Hepatocyte (in vitro differentiated cells): ENCODE data around the gene PALLD. TPM values are rescaled to one million over a fixed set of nuclear protein-coding genes. Genes with fewer than 3 reads are reported as not detected.

Experiments
- DNase-seq: peaks from one replicate; pipeline ENCODE4 v3.0.0-alpha.2; 2016; ENCODE audit warnings: low spot score
- H2AFZ ChIP-seq: fragments of 200-600 bp; sonication (generic); 2 replicates; pipeline ENCODE4 v1.6.0; 2016; ENCODE audit warnings: antibody characterized with exemption, mild to moderate bottlenecking
- H3K27ac ChIP-seq: fragments of 200-600 bp; sonication (generic); 2 replicates; pipeline ENCODE4 v1.5.1; 2016; ENCODE audit warnings: mild to moderate bottlenecking
- H3K27me3 ChIP-seq: fragments of 200-600 bp; sonication (generic); 2 replicates; pipeline ENCODE4 v1.6.1; 2016
- H3K36me3 ChIP-seq: fragments of 200-600 bp; sonication (generic); replicated peaks from 2 replicates; pipeline ENCODE4 v1.5.1; 2016; ENCODE audit warnings: low read depth; ENCODE audit not compliant: insufficient read depth
- H3K4me1 ChIP-seq: fragments of 200-600 bp; sonication (generic); 2 replicates; pipeline ENCODE4 v1.5.1; 2016; ENCODE audit warnings: mild to moderate bottlenecking, moderate library complexity; ENCODE audit not compliant: insufficient read depth
- H3K4me2 ChIP-seq: fragments of 200-600 bp; sonication (generic); 2 replicates; pipeline ENCODE4 v1.6.0; 2016
- H3K4me3 ChIP-seq: fragments of 200-600 bp; sonication (generic); 2 replicates; pipeline ENCODE4 v1.5.1; 2016; ENCODE audit warnings: mild to moderate bottlenecking
- H3K79me2 ChIP-seq: fragments of 200-600 bp; sonication (generic); 2 replicates; pipeline ENCODE4 v1.6.0; 2017; ENCODE audit warnings: mild to moderate bottlenecking
- H3K9me2 ChIP-seq: fragments of 200-600 bp; sonication (generic); replicated peaks from 2 replicates; pipeline ENCODE4 v1.6.0; 2017; ENCODE audit warnings: mild to moderate bottlenecking; ENCODE audit not compliant: insufficient read depth
- H3K9me3 ChIP-seq: fragments of 200-600 bp; sonication (generic); 2 replicates; pipeline ENCODE4 v1.5.1; 2016; ENCODE audit warnings: low read depth, mild to moderate bottlenecking
- H4K20me1 ChIP-seq: fragments of 200-600 bp; sonication (generic); 2 replicates; pipeline ENCODE4 v1.6.0; 2016; ENCODE audit warnings: mild to moderate bottlenecking; ENCODE audit not compliant: insufficient read depth, poor library complexity, severe bottlenecking
- EZH2 ChIP-seq: fragments of 200-600 bp; sonication (generic); IDR thresholded peaks from 2 replicates; pipeline ENCODE4 v1.6.1; 2016; ENCODE audit warnings: antibody characterized with exemption, mild to moderate bottlenecking, borderline replicate concordance
- EZH2phosphoT487 ChIP-seq: fragments of 200-600 bp; sonication (generic); IDR thresholded peaks from one replicate; pipeline ENCODE4 v1.6.1; 2018; ENCODE audit warnings: antibody characterized with exemption, mild to moderate bottlenecking, low read depth, moderate library complexity; ENCODE audit not compliant: unreplicated experiment, severe bottlenecking
- WGBS: methylation state at CpG from one replicate; pipeline ENCODE4 v1.1.6; 2016; ENCODE audit warnings: low lambda C conversion rate; ENCODE audit errors: missing lambda C conversion rate; 5-methylcytosine and 5-hydroxymethylcytosine counted together
- polyA plus RNA-seq: library from polyadenylated mRNA; unstranded; fragments of >200 nt; fragmentation: Nextera tagmentation; extraction: Ambion mirVana; gene quantifications from 2 replicates; pipeline ENCODE4 v1.2.1, GENCODE V29; 2016
- total RNA-seq: library from RNA; depleted of rRNA; stranded (reverse); fragments of >200 nt; gene quantifications from 2 replicates; pipeline ENCODE4 v1.2.3, GENCODE V29; 2014
- TF ChIP-seq, protein P1 (sequence below): fragments of 200-600 bp; sonication (generic); IDR thresholded peaks from 2 replicates; pipeline ENCODE4 v1.5.1; 2016; ENCODE audit warnings: antibody characterized with exemption, mild to moderate bottlenecking; ENCODE audit not compliant: poor library complexity

Gene PALLD
- total and polyA plus RNA-seq, 2 experiments from 2014 or later = 82.7 to 85.2 TPM

DNA sequence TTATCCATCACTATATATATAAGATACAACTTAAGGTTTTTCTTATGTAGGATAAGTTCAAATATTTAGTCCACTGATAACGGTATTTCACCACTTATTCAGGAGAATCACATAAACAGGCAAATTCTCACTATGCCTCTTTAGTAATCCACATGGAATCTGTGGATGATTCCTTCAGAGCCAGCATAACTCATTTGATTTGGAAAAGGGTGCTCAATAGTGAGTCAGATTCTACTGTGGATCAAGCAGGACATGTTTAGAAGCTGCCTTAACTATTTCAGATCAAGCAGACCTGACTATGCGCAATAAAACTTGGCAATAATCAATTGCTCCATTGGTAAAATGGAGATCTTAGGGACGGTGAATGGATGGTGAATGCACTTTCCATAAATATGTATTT is 329.1 kb downstream of the PALLD start:
- no peak overlapping the region for H3K27ac ChIP-seq
- H4K20me1 ChIP-seq = no peaks in the 10 kb centered on the region
- no peak overlapping the region for H2AFZ ChIP-seq
- no peak overlapping the region for H3K4me2 ChIP-seq
- DNase-seq = no peak
- H3K4me3 ChIP-seq = no peak overlapping the region
- no peaks in the 10 kb centered on the region for H3K27me3 ChIP-seq
- TF ChIP-seq, protein P1, sequence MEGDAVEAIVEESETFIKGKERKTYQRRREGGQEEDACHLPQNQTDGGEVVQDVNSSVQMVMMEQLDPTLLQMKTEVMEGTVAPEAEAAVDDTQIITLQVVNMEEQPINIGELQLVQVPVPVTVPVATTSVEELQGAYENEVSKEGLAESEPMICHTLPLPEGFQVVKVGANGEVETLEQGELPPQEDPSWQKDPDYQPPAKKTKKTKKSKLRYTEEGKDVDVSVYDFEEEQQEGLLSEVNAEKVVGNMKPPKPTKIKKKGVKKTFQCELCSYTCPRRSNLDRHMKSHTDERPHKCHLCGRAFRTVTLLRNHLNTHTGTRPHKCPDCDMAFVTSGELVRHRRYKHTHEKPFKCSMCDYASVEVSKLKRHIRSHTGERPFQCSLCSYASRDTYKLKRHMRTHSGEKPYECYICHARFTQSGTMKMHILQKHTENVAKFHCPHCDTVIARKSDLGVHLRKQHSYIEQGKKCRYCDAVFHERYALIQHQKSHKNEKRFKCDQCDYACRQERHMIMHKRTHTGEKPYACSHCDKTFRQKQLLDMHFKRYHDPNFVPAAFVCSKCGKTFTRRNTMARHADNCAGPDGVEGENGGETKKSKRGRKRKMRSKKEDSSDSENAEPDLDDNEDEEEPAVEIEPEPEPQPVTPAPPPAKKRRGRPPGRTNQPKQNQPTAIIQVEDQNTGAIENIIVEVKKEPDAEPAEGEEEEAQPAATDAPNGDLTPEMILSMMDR = no peak
- TF ChIP-seq EZH2 (no peak), EZH2phosphoT487 (no peak)
- WGBS = 88% methylated on average over 3 of the region's 3 CpGs
- no peaks in the 10 kb centered on the region for H3K9me2 ChIP-seq
- H3K9me3 ChIP-seq = no peaks in the 10 kb centered on the region
- no peaks in the 10 kb centered on the region for H3K36me3 ChIP-seq
- peaks cover 4% of the 10 kb centered on the region for H3K4me1 ChIP-seq
- H3K79me2 ChIP-seq = no peaks in the 10 kb centered on the region

DNA sequence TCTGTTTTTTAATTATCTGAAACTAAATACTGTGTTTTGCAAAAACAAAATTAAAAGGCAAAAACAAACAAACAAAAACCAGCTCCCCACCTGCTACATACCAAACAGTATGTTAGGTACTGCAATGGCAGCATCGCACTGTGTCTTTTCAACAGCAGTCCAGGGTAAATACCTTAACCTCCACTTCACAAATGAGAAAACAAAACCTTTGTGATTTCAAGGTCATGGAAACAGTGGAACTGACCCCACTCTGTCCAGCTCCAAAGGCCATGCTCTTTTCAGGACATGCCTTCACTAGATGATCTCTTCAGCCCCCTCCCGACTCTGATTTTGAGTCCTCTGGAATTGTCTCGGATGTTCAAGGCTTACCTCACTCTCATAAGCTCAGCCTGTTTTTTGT is 329.8 kb downstream of the PALLD start:
- Histone ChIP-seq H3K36me3 (no peaks in the 10 kb centered on the region), H3K4me3 (no peak overlapping the region), H3K4me1 (peaks cover 10% of the 10 kb centered on the region), H2AFZ (no peak overlapping the region), H3K27ac (no peak overlapping the region), H3K9me3 (no peaks in the 10 kb centered on the region), H3K79me2 (no peaks in the 10 kb centered on the region), H3K27me3 (no peaks in the 10 kb centered on the region), H3K9me2 (no peaks in the 10 kb centered on the region), H3K4me2 (no peak overlapping the region), H4K20me1 (no peaks in the 10 kb centered on the region)
- WGBS = 66% methylated on average over 3 of the region's 3 CpGs
- DNase-seq = no peak
- TF ChIP-seq EZH2 (no peak), EZH2phosphoT487 (no peak)
- TF ChIP-seq, protein P1 = no peak

DNA sequence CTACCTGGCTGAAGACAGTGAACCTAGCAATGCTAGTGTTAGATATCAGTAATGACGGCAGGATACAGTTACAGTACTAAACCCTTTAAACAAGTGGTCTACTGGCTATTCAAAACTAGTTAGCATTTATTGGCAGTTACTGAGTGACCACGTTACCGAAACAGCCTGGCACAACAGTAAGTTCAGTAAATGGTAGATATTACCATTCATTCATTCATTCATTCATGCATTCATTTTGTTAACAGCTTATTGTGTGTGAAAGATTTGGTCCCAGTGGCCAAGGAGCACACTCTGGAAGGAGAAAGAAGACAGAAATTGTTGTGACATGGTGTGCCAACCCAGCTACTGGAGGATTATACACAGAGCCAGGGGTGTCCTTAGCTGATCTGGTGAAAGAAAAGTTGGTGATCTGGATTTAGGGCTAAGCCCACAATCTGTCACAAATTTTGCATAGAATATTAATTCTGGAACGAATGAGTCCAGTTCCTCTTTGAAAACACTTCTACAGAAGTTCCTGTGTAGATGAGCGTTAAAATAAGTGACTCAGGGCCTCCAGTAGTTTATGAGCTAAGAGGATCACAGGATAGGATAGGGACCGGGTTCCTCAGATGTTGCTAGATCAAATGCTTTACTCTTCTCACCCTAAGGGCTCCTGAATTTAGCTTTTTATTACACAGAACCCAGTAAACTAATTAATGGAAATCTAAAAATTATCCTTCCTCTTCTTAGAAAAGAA is 334.1 kb downstream of the PALLD start:
- peaks cover 17% of the 10 kb centered on the region for H3K4me1 ChIP-seq
- peak overlapping the region; percentile 73 for H2AFZ ChIP-seq
- H3K4me2 ChIP-seq = peak overlapping the region; percentile 85
- WGBS = 53% methylated on average over 6 of the region's 6 CpGs
- no peaks in the 10 kb centered on the region for H3K9me2 ChIP-seq
- H3K36me3 ChIP-seq = no peaks in the 10 kb centered on the region
- H3K9me3 ChIP-seq = no peaks in the 10 kb centered on the region
- H3K27ac ChIP-seq = peak overlapping the region; percentile 86
- peaks cover 6% of the 10 kb centered on the region for H4K20me1 ChIP-seq
- peaks cover 39% of the 10 kb centered on the region for H3K79me2 ChIP-seq
- no peak for DNase-seq
- H3K4me3 ChIP-seq = peak overlapping the region; percentile 96
- TF ChIP-seq, protein P1 = no peak
- no peak for TF ChIP-seq EZH2phosphoT487
- no peak for TF ChIP-seq EZH2
- H3K27me3 ChIP-seq = no peaks in the 10 kb centered on the region
